ENCODE data around the gene ETV3L.
A peak's percentile ranks its signal among the peaks of the same experiment; 100 is the strongest.
"Not testable (repeated sequence)": the region's sequence is repeated elsewhere in the genome, so short reads cannot be mapped to it uniquely, and the experiment has no call there.

ETV3L gene

DNA sequence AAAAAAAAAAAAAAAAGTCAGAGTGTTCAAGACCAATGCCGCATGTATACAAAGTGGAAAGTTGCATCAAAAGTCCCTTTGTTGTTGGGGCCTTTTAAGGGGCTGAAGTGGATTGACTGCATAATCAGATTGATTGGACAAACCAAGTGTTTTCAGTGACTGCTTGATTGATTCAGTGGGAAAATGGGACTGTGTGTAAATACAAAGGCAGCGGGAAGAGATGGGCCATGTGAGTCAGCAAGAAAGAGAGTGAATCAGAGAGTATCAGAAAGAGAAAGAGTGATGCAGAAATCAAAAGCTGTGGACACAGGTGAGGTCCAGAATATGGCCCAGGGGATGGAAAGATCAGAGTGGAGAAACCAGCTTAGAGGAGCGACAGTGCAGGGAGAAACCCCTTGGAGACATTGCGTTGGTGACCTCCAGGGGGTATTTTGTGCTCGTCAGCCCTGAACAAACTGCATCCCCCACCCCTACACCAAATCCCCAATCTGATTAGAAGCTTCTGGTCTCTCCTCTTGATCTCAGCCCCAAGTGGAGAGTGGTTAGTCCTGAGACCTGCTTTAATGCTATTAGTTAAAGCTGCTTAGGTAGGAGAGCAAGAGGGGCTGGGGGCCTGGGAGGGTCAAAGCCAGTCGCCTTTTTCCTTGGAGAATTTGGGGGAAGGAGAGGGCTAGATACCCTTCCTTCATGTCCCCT lies 5.1 kb upstream of the ETV3L start:
- DNase-seq: no peak

DNA sequence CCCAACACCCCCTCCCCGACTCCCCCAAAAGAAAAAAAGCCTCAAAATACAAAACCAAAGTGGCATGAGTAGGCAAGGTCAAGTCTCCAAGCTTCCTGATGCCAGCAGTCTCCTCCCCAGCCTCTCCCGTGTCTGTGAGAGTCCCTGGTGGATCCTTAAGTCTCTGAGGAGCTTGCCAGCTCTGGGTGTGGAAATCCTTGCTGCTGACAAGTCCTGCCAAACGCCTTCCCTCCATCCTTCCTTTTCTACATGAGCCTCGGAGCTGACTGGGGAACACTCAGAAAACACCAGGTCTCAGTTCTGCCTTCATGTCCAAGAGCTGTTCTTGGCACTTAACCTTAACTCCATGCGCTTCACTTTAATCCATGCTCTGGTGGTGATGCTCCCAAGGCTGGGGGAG lies 3.7 kb upstream of the ETV3L start:
- no peak for DNase-seq

DNA sequence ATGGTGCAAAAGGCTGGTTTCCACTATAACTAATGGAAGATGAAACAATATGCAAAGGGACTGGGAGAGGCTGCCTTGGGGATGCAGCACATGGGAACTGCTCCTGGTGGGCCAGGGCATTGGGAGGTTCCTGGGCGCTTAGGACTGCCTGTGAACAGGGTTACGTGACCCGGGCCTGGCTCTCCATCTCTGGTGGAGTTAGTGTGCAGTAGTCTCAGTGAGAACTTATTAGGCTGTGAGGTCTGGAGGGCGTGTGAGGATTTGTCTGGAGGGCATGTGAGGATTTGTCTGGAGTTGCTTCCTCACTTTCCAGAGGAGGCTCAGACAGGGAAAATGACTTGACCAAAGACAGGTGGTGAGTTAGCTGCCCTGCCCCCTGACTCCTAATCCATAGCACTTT lies 1.5 kb upstream of the ETV3L start:
- no peak for DNase-seq

GRCh38 chr1:157098987-157099632 lies 498 bp downstream of the ETV3L start:
- DNase-seq: not testable (repeated sequence)

DNA sequence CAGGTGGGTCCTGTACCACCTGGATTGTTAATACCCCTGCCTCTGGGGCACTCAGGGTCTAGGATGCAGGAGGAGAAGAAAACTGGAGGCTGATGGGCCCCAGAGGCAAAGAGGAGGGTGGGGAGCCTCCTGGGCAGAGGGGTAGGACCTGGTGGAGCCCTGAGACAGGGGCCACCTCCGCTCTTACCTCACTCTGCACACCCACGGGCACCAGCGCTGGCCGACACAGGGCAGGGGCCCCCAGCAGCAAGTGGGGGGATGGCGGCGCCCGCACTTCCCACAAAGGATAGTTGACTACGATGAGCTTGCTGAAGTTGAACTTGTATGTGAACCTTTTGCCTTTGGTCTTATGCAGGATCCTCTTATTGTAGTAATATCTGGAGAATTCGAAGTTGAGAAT lies 1.1 kb downstream of the ETV3L start:
- DNase-seq: no peak

GRCh38 chr1:157097692-157098091 lies 1.9 kb downstream of the ETV3L start:
- DNase-seq: no peak

DNA sequence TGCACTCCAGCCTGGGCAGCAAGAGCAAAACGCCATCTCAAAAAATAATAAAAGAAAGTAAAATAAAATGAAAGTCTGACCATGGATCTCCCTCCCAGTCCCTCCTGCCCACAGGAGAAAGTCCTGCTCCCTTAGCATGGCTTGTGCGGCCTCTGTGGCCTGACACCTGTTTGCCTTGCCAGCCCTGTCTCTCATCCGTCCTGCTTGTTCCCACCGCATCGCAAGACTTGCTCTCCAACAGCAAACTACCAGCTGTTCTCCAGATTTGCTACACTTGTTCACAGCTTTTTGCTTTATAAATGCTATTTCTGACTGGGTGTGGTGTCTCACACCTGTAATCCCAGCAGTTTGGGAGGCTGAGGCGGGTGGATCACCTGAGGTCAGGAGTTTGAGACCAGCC lies 2.7 kb downstream of the ETV3L start:
- no peak for DNase-seq

DNA sequence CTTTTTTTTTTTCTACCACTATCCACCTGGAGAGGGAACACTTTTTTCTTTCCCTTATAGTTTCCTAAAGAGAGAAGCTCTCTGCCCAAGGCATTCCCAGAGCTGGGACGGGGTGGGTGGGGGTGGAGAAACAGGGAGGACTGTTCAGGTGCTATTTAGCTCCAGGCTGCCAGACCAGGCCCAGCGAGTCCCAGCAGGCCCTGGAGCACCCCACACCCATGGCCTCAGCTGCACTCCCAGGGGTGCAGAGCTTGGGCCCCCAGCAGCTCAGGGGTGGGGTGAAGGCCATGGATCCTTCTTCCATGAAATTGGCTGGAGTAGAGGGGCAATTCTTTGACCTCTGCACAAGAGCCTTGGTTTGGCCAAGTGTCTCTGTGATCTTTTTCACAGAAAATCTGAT lies 4.1 kb downstream of the ETV3L start:
- no peak for DNase-seq

DNA sequence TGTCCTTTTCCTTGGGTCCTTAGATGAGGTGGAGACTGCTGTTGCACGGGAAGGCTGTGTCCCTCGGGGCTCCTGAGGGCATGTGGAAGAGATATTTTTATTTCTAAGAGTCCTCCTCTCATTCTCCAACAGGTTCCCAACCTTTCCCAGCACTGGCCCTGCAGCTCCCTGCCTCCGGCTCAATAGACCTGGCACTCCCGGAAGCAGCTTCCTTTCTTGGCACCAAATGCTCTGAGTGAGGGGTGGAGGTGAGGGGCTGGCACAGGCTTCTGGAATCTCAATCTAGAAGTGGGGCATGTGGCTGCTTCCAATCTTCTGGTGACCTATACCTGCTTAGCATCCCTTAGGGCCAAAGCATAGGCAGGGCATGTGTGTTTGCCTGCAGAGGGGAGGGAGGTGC lies 4.5 kb downstream of the ETV3L start:
- DNase-seq: no peak

GRCh38 chr1:157092831-157093230 lies 6.8 kb downstream of the ETV3L start:
- no peak for DNase-seq

GRCh38 chr1:157091668-157092273 lies 7.8 kb downstream of the ETV3L start:
- no peak for DNase-seq

DNA sequence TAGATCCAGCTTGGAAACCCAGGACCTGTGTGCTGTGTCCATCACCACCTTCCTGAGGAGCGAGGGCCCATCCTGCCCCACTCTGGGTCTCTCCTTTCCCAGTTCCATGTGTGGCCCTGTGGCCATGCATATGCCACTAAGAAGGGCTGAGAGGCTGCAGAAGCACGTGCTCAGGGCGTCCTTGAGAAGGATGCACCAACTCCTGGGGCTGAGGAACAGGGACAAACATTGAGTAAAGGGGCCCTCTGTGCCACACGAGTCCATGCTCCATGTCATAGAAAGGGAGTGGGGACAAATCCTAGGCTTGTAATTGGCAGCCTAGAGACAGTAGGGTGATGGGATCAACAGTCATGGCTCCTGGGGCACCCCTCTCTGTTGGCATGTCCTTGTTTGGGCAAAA lies 8.4 kb downstream of the ETV3L start:
- DNase-seq: no peak

- DNase-seq: no peak
Observed at GRCh38 chr1:157090771-157091170, 8.8 kb downstream of the ETV3L start.

DNA sequence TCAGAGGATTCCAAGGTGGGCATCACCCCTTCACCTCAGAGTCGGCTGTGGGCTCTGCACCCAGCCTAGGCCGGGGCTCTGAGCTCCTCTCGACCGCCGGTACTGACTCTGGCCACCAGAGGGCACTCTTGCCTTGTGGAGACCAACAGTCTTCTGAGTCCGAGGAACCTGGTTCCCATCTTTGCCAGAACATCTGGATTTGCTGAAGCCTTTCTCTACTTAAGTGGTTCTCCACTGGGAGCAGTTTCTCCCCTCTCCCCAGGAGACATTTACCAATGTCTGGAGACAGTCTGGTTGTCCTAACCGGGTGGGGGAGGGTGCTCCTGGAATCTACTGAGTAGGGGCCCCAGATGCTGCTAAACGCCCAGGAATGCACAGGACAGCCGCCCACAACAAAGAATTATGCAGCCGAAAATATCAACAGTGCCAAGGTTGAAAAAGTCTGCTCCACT lies 9.4 kb downstream of the ETV3L start:
- DNase-seq: peak; percentile 61

- DNase-seq: no peak
Observed at GRCh38 chr1:157089789-157090188, 9.8 kb downstream of the ETV3L start.

GRCh38 chr1:157088607-157089006 lies 11.0 kb downstream of the ETV3L start:
- no peak for DNase-seq

DNA sequence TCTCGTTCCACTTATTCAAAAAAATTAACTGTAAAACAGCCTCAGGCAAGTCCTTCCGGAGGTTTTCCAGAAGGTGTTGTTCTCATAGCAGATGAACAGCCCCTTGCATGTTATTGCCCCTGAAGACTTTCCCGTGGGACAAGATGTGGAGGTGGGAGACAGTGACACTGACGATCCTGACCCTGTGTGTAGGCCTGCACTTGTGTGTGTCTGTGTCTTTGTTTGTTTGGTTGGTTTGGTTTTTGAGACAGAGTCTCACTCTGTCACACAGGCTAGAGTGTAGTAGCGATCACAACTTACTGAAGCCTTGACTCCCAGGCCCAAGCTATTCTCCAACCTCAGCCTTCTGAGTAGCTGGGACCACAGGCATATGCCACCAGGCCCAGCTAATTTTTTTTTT lies 12.6 kb downstream of the ETV3L start:
- DNase-seq: no peak

- no peak for DNase-seq
Observed at GRCh38 chr1:157086299-157086698, 13.3 kb downstream of the ETV3L start.

DNA sequence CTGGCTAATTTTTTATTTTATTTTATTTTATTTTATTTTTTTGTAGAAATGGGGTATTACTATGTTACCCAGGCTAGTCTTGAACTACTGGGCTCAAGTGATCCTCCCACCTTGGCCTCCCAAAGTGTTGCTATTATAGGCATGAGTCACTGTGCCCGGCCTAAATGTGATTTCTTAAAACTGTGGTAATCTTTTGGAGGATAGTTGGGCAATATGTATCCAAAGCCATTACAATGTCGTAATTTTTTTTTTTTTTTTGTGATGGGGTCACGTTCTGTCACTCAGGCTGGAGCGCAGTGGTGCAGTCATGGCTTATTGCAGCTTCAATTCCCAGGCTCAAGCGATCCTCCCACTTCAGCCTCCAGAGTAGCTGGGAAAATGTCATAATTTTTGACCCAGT lies 14.2 kb downstream of the ETV3L start:
- no peak for DNase-seq

- DNase-seq: no peak
Observed at GRCh38 chr1:157084720-157085119, 14.9 kb downstream of the ETV3L start.

GRCh38 chr1:157081707-157082106 lies 17.9 kb downstream of the ETV3L start:
- DNase-seq: no peak

GRCh38 chr1:157080714-157081113 lies 18.9 kb downstream of the ETV3L start:
- DNase-seq: no peak

DNA sequence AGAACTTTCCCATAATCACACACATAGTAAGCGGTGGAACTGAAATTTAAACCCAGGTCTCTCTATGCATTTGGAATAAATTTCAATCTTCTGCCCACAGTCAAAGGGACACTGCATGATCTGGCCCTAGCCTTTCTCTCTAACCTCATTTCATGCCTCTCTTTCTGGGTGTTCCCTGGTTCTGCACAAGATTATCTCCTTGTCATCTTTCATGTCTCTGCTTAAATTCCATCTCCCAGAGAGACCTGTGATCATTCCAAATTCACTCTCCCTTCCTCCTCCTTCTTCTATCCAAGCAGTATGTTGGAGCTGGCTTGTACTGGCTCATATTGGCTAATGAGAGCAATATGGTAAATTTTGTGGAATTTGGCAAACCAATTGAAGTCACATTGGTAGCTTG lies 22.2 kb downstream of the ETV3L start:
- no peak for DNase-seq

- DNase-seq: peak; percentile 80
Observed at GRCh38 chr1:157073944-157074685, 25.5 kb downstream of the ETV3L start.

All from NCI-H1092 treated with DMSO at 0.1 percent for 48 hours (cell line).